WERI-Rb-1 (cell line): Measurements from ENCODE around the gene VPS51.

Source experiments
- DNase-seq: peaks from one replicate; pipeline ENCODE4 v3.0.0-alpha.2; 2020
- H3K27ac ChIP-seq: fragments of 250-450 bp; sonication (Bioruptor Pico); 2 replicates; pipeline ENCODE4 v1.5.1; 2020; ENCODE audit warnings: mild to moderate bottlenecking, moderate library complexity
- H3K27me3 ChIP-seq: fragments of 250-450 bp; sonication (Bioruptor Pico); 2 replicates; pipeline ENCODE4 v1.5.1; 2021; ENCODE audit warnings: mild to moderate bottlenecking, low read depth, moderate library complexity; ENCODE audit not compliant: insufficient read depth, severe bottlenecking
- H3K36me3 ChIP-seq: fragments of 250-450 bp; sonication (Bioruptor Pico); 2 replicates; pipeline ENCODE4 v1.5.1; 2020; ENCODE audit warnings: mild to moderate bottlenecking, moderate library complexity
- H3K4me3 ChIP-seq: 2 replicates; pipeline ENCODE4 v1.5.1; 2011; ENCODE audit warnings: low read depth, mild to moderate bottlenecking, control low read depth, low read length
- H3K9me3 ChIP-seq: fragments of 250-450 bp; sonication (Bioruptor Pico); 2 replicates; pipeline ENCODE4 v1.5.1; 2021; ENCODE audit warnings: mild to moderate bottlenecking, moderate library complexity; ENCODE audit not compliant: severe bottlenecking
- TF ChIP-seq, protein P1 (sequence below): IDR thresholded peaks from 2 replicates; pipeline ENCODE4 v1.5.1; 2011; ENCODE audit warnings: low read depth, mild to moderate bottlenecking, control low read depth, inconsistent platforms, low read length

Gene VPS51

DNA sequence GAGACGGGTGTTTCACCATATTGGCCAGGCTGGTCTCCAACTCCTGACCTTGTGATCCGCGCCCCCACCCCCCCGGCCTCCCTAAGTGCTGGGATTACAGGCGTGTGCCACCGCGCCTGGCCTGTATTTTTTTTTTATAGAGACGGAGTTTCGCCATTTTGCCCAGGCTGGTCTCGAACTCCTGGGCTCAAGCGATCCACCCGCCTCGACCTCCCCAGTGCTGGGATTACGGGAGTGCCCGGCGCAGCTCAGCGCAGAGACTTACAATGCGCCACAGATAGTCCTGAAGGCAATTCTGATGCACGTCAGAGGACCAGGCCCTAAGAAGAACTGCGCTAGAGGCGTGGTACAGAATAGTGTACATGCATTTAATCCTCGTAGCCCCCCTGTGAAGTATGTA, 587 bp upstream of the VPS51 start:
- Histone ChIP-seq H3K4me3 (no peak overlapping the region), H3K27ac (peak overlapping the region; percentile 92; the same call in 1 of the 2 replicates), H3K27me3 (no peaks in the 10 kb centered on the region), H3K9me3 (no peaks in the 10 kb centered on the region), H3K36me3 (peaks cover 15% of the 10 kb centered on the region)
- TF ChIP-seq, protein P1, sequence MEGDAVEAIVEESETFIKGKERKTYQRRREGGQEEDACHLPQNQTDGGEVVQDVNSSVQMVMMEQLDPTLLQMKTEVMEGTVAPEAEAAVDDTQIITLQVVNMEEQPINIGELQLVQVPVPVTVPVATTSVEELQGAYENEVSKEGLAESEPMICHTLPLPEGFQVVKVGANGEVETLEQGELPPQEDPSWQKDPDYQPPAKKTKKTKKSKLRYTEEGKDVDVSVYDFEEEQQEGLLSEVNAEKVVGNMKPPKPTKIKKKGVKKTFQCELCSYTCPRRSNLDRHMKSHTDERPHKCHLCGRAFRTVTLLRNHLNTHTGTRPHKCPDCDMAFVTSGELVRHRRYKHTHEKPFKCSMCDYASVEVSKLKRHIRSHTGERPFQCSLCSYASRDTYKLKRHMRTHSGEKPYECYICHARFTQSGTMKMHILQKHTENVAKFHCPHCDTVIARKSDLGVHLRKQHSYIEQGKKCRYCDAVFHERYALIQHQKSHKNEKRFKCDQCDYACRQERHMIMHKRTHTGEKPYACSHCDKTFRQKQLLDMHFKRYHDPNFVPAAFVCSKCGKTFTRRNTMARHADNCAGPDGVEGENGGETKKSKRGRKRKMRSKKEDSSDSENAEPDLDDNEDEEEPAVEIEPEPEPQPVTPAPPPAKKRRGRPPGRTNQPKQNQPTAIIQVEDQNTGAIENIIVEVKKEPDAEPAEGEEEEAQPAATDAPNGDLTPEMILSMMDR, result no peak
- DNase-seq, result no peak

DNA sequence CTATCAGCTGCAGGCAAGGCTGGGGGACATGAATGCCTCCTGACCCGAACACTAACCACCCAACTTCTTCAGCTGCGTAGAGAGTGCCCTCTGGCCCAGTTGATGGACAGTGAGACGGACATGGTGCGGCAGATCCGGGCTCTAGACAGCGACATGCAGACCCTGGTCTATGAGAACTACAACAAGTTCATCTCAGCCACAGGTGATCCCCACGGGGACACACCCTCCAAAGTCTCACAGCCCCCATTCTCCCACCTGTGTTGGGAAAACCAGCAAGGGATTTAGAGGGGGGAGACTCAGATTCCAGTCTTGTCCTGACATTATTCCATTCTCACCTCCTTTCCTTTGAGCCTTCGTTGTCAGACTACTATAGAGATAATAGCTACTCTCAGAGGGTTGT, 912 bp downstream of the VPS51 start:
- peaks cover 15% of the 10 kb centered on the region for H3K36me3 ChIP-seq
- TF ChIP-seq, protein P1, result no peak
- no peaks in the 10 kb centered on the region for H3K27me3 ChIP-seq
- H3K4me3 ChIP-seq, result peak overlapping the region; percentile 70
- no peak for DNase-seq
- no peaks in the 10 kb centered on the region for H3K9me3 ChIP-seq
- H3K27ac ChIP-seq, result peak overlapping the region; percentile 92

GRCh38 chr11:65100674-65101350, 4.8 kb downstream of the VPS51 start:
- H3K36me3 ChIP-seq, result peaks cover 17% of the 10 kb centered on the region
- TF ChIP-seq, protein P1, result no peak
- DNase-seq, result no peak
- no peak overlapping the region for H3K27ac ChIP-seq
- no peaks in the 10 kb centered on the region for H3K27me3 ChIP-seq
- H3K9me3 ChIP-seq, result no peaks in the 10 kb centered on the region
- no peak overlapping the region for H3K4me3 ChIP-seq

DNA sequence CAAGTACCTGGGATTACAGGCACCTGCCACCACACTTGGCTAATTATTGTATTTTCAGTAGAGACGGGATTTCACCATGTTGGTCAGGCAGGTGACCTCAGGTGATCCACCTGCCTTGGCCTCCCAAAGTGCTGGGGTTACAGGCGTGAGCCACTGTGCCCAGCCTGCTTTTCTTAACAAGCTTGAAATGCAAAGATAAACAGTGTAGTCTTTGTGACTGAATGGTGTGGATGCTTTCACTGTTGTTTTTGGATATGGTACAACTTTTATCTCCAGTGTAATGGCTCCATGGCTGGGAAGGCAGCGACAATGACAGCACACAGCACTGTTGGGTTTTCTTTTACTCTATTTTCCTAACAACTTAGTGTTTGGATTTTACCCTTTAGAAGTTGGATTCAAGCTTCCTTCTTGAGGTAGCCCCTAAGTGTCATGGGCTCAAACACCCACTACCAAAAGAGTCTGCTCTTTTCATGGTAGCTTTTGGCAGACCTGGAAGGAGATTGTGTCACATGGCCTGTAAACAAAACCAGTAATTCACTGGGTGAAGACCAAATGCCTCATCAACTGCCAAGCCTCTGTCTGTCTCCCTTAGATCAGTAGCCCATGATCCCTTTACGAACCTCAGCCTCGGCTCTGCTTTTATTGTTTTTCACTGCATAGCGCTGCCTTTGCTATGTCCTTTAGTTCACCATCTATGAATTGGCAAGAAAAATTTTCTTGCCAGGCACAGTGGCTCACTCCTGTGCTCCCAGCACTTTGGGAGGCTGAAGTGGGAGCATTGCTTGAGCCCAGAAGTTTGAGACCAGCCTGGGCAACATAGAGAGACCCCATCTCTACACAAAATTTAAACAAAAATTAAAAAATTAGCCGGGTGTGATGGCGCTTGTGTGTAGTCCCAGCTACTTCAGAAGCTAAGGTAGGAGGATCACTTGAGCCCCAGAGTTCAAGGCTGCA, 6.4 kb downstream of the VPS51 start:
- Histone ChIP-seq H3K36me3 (peaks cover 15% of the 10 kb centered on the region), H3K9me3 (no peaks in the 10 kb centered on the region), H3K27ac (no peak overlapping the region), H3K27me3 (no peaks in the 10 kb centered on the region), H3K4me3 (no peak overlapping the region)
- DNase-seq, result no peak
- TF ChIP-seq, protein P1, result no peak

DNA sequence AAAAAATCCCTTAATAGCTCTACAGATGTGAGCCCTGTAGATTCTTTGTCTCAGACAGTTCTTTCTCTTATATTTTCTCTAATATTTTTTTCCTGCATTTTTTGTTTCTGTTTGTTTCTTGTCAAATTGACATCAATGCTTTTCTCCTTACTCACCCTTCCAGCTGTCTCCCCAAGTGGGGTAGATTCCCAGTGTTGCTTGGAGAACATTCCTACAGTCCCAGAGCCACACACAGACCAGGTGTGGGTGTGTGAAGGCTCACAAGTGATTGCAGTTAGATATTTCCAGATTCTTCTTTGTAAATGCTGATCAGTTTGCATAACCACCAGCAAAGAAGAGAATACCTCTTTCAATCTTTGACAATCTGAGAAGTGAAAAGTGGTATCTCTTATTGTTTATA, 7.5 kb downstream of the VPS51 start:
- H3K36me3 ChIP-seq, result peaks cover 4% of the 10 kb centered on the region
- H3K4me3 ChIP-seq, result no peak overlapping the region
- TF ChIP-seq, protein P1, result no peak
- no peaks in the 10 kb centered on the region for H3K27me3 ChIP-seq
- no peak overlapping the region for H3K27ac ChIP-seq
- no peaks in the 10 kb centered on the region for H3K9me3 ChIP-seq
- no peak for DNase-seq
